Mucosa of descending colon (tissue), 3 donors: Measurements from ENCODE around the gene ACD. TPM values are rescaled to one million over a fixed set of nuclear protein-coding genes. Genes with fewer than 3 reads are reported as not detected.
A peak's percentile ranks its signal among the peaks of the same experiment; 100 is the strongest.

Experiments used
- ATAC-seq: fragments of 200-7000 bp; cut with Tn5 transposase; one replicate; pipeline ENCODE4 v1.9.1; 2020; ENCODE audit warnings: mild to moderate bottlenecking, moderate library complexity
- DNase-seq, 3 donors: peaks; one replicate each; pipeline ENCODE4 v3.0.0-alpha.2; 2020
- H3K36me3 ChIP-seq: fragments of 200-600 bp; one replicate; pipeline ENCODE4 v1.8.0; 2021; ENCODE audit warnings: low read depth, mild to moderate bottlenecking
- H3K4me1 ChIP-seq: fragments of 200-600 bp; one replicate; pipeline ENCODE4 v1.8.0; 2021; ENCODE audit warnings: low read depth, mild to moderate bottlenecking
- H3K4me3 ChIP-seq: fragments of 200-600 bp; one replicate; pipeline ENCODE4 v1.8.0; 2021; ENCODE audit warnings: mild to moderate bottlenecking
- H3K9me3 ChIP-seq: fragments of 200-600 bp; one replicate; pipeline ENCODE4 v1.8.0; 2021; ENCODE audit warnings: mild to moderate bottlenecking
- intact Hi-C, 2 donors: fragments of 100-400 bp; cut with DNase I in 1 of 2; cut with micrococcal nuclease in 1 of 2; formaldehyde crosslinking; loops; one replicate each; pipeline versions ENCODE4 v1.11.0 to v1.11.1; 2022; cut with DNase I, micrococcal nuclease
- total RNA-seq, 3 donors: library from RNA; stranded (reverse); fragmentation: NEBNext Ultra II Directional in 2 of 3; extraction: Animal tissue kit (Norgen Biotek cat#: 25700) in 2 of 3; gene quantifications; one replicate each; pipeline versions ENCODE4 v1.2.1 to v1.2.4, GENCODE V29; 2021 to 2023
- TF ChIP-seq, protein P1 (sequence below): fragments of 200-600 bp; IDR thresholded peaks from one replicate; pipeline ENCODE4 v1.8.0; 2022; ENCODE audit warnings: antibody characterized with exemption, mild to moderate bottlenecking
- donor health status: DM: no; HTN: no; CAD: no; lungs with moderate emphysema.
- donor health status: DM: no; HTN: no; CAD: no.
- donor health status: DM: no; HTN: yes; CAD: no.

ACD gene
- total RNA-seq, 3 donors from 2014 or later: 8.9 to 17.1 (median 11.5) TPM

GRCh38 chr16:67660564-67661028 is 536 bp upstream of the ACD start, which contains the start of gene PARD6A:
Gene PARD6A, plus strand, starts transcription at chr16:67660960. Its CDS starts 79 bp downstream, at chr16:67661039.
- TF ChIP-seq, protein P1, sequence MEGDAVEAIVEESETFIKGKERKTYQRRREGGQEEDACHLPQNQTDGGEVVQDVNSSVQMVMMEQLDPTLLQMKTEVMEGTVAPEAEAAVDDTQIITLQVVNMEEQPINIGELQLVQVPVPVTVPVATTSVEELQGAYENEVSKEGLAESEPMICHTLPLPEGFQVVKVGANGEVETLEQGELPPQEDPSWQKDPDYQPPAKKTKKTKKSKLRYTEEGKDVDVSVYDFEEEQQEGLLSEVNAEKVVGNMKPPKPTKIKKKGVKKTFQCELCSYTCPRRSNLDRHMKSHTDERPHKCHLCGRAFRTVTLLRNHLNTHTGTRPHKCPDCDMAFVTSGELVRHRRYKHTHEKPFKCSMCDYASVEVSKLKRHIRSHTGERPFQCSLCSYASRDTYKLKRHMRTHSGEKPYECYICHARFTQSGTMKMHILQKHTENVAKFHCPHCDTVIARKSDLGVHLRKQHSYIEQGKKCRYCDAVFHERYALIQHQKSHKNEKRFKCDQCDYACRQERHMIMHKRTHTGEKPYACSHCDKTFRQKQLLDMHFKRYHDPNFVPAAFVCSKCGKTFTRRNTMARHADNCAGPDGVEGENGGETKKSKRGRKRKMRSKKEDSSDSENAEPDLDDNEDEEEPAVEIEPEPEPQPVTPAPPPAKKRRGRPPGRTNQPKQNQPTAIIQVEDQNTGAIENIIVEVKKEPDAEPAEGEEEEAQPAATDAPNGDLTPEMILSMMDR: no peak
- intact Hi-C loops: loop anchor here in 1 of 2 donors (10.0 kb wide), 1 partner anchor 116 kb away; no protein-coding TSS in a partner anchor
- ATAC-seq (peak; percentile 89), DNase-seq (peak; percentile 92 to 98 (median 93))
- peak within 1 kb of the TSS; percentile 44 for H3K4me3 ChIP-seq
- no peaks in the 10 kb centered on the region for H3K36me3 ChIP-seq
- H3K9me3 ChIP-seq: no peaks in the 10 kb centered on the region
- peaks cover 14% of the 10 kb centered on the region for H3K4me1 ChIP-seq

- no peaks in the 10 kb centered on the region for H3K36me3 ChIP-seq
- peaks cover 14% of the 10 kb centered on the region for H3K4me1 ChIP-seq
- TF ChIP-seq, protein P1: no peak
- H3K4me3 ChIP-seq: no peak overlapping the region
- DNase-seq (no peak), ATAC-seq (no peak)
- no peaks in the 10 kb centered on the region for H3K9me3 ChIP-seq
- intact Hi-C loops: no loop called here
Observed at GRCh38 chr16:67658849-67659674, 998 bp downstream of the ACD start.

DNA sequence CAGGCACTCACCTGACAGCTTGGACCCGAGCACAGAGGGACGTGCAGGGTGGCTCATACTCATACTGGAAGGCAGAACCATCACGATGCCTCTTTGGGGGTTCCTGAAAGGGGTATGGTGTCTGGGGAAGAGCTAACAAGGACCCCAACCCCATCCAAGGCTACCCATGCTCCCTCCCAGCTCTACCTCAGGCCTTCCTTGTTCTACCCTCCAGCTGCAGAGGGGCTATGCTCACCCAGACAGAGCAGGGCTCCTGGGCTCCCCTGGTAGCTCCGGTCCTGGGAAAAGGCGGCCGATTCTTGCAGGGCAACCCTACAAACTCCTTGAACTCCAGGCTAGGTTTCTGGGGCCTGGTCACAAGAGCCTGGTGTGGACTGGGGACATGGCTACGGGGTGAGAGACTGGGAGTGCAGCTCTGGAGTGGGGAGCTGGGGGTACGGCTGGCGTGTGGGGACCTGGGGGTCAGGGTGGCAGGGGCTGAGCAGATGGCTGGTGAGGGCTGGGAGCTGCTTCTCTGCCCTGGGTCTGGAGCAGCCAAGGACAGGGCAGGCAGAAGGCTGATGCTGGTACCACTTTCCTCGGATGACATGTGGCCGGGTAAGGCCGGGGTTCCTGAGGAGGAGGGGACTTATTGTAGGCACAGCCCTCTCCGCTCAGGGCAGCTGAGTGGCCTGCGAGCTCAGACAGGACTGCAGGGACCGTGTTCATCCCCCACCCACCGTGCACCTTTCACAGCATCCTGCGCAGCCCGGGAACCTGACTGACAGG is 2.1 kb downstream of the ACD start:
- TF ChIP-seq, protein P1: no peak
- peak in 1 of 3 donors; percentile 27 for DNase-seq
- ATAC-seq: no peak
- H3K4me1 ChIP-seq: peaks cover 19% of the 10 kb centered on the region
- no peak overlapping the region for H3K4me3 ChIP-seq
- no peaks in the 10 kb centered on the region for H3K9me3 ChIP-seq
- H3K36me3 ChIP-seq: no peaks in the 10 kb centered on the region
- intact Hi-C loops: no loop called here

DNA sequence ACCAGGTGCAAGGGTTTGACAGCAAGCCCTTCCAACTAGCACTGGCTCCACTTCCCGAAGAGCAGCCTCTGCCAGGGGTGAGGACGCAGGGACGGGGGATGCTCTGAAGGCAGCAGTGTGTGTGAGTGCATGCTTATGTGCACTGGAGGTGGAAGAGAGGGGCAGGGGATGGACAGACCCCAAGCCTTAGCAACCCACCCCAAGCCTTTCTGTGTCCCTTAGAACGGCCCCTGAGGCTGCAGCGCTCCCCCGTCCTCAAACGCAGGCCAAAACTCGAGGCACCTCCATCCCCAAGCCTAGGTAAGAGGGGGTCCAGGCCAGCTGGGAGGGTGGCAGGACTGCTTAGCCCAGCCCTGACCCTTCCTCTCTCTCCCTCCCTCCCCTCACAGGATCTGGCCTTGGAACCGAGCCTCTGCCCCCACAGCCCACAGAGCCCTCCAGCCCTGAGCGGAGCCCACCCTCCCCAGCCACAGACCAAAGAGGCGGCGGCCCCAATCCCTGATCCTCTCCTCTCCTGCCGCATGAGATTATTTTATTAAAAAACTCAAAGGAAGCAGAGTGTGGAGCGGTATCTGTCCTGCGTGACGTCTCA is 2.9 kb downstream of the ACD start:
- intact Hi-C loops: no loop called here
- ATAC-seq (no peak), DNase-seq (no peak)
- Histone ChIP-seq H3K4me3 (no peak overlapping the region), H3K36me3 (no peaks in the 10 kb centered on the region), H3K4me1 (peaks cover 19% of the 10 kb centered on the region), H3K9me3 (no peaks in the 10 kb centered on the region)
- TF ChIP-seq, protein P1: no peak

DNA sequence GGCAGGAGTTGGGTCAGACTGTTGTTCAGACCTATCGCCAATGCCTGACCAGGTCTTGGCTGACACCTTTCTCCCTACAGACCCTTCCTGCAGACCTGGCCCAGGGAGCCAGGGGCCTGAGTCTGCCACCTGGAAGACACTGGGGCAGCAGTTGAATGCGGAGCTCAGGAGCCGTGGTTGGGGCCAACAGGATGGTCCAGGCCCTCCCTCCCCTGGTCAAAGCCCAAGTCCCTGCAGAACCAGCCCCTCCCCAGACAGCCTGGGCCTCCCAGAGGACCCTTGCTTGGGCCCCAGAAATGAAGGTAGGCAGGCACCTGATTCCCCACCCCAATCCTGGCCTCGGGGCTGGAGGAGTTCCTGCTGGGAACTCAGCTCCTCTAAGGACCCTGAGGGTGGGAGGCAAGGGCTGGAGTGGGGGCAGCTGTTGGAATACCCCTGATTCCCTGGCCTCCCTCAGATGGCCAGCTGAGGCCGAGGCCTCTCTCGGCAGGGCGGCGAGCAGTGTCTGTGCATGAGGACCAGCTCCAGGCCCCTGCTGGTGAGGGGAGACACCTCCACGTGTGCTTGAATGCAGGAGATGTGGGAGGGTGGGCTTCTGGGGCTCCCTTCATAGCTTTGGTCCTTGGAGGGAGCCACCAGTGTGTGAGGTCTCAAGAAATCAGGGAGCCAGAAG is 3.6 kb downstream of the ACD start:
- H3K4me1 ChIP-seq: peaks cover 19% of the 10 kb centered on the region
- H3K9me3 ChIP-seq: no peaks in the 10 kb centered on the region
- intact Hi-C loops: no loop called here
- ATAC-seq (no peak), DNase-seq (peak in 1 of 3 donors; percentile 21)
- H3K4me3 ChIP-seq: no peak overlapping the region
- no peaks in the 10 kb centered on the region for H3K36me3 ChIP-seq
- TF ChIP-seq, protein P1: no peak
